ENCODE measurements around the gene FICD. TPM values are rescaled to one million over a fixed set of nuclear protein-coding genes. Genes with fewer than 3 reads are reported as not detected.

Gene FICD
- total and polyA plus RNA-seq, 12 donors: 2.7 to 77.5 (median 13.0) TPM

DNA sequence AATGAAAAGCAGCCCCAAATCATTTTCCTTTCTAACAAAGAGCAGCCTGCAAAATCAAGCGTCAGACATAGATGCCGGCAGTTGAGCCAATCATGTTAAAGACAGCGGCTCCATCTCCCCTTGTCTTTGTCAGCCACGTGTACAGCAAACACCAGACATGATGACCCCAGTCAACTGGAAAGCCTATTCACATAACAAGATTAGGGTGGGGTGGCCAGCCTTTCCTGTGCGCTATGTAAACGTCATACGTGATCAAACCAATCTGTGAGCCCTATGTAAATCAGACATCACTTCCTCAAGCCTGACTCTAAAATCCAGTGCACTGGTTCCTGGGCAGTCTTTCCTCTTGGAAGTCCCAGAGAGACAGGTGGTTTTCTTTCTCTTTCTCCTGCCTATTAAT, 9.9 kb upstream of the FICD start:
- WGBS, 4 donors: 63 to 72% (median 68%) methylated on average over 7 of the region's 7 CpGs
- no peak for DNase-seq
- no peaks in the 10 kb centered on the region for H3K4me1 ChIP-seq (replicated peaks in 1 of 2)
- TF ChIP-seq, protein P1, sequence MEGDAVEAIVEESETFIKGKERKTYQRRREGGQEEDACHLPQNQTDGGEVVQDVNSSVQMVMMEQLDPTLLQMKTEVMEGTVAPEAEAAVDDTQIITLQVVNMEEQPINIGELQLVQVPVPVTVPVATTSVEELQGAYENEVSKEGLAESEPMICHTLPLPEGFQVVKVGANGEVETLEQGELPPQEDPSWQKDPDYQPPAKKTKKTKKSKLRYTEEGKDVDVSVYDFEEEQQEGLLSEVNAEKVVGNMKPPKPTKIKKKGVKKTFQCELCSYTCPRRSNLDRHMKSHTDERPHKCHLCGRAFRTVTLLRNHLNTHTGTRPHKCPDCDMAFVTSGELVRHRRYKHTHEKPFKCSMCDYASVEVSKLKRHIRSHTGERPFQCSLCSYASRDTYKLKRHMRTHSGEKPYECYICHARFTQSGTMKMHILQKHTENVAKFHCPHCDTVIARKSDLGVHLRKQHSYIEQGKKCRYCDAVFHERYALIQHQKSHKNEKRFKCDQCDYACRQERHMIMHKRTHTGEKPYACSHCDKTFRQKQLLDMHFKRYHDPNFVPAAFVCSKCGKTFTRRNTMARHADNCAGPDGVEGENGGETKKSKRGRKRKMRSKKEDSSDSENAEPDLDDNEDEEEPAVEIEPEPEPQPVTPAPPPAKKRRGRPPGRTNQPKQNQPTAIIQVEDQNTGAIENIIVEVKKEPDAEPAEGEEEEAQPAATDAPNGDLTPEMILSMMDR (IDR thresholded peaks at IDR 0.05): no peak
- TF ChIP-seq POLR2A (IDR thresholded peaks at IDR 0.05): no peak
- H3K27me3 ChIP-seq: no peaks in the 10 kb centered on the region
- no peak overlapping the region for H3K27ac ChIP-seq
- peaks cover 0 to 4% (median 0%) of the 10 kb centered on the region in 3 donors for H3K9me3 ChIP-seq (replicated peaks in 1 of 3)
- H3K4me3 ChIP-seq: no peak overlapping the region
- intact Hi-C loops (cut with DNase I): loop anchor here in 1 of 2 donors (10.0 kb wide), 1 partner anchor 830 kb away; no protein-coding TSS in a partner anchor
- H3K36me3 ChIP-seq (replicated peaks in 1 of 2): no peaks in the 10 kb centered on the region

- H3K27me3 ChIP-seq: no peaks in the 10 kb centered on the region
These were observed 7.0 kb upstream of the FICD start for GRCh38 chr12:108507971-108508642.

DNA sequence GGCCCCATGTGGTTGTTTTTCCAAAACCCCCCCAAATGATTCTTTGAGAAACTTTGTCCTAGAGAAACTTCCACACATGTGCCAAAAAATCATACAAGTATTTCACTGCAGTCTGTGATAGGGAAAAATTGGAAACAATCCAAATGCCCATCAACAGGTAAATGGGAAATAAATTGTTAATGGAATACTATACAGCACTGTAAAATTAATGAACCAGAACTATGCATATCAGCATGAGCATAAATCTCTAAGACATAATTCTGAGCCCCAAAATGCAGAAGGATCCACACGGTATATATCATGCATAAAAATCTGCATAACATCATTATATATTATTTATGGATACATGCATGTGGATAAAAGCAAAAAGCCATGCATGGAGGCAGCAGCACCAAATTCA, 5.3 kb upstream of the FICD start:
- no peak for TF ChIP-seq POLR2A (IDR thresholded peaks at IDR 0.05)
- TF ChIP-seq, protein P1 (IDR thresholded peaks at IDR 0.05): no peak
- no peaks in the 10 kb centered on the region for H3K9me3 ChIP-seq (replicated peaks in 1 of 3)
- no peaks in the 10 kb centered on the region for H3K27me3 ChIP-seq
- whole genome bisulfite sequencing, 4 donors: 74 to 89% (median 82%) methylated on average over 1 of the region's 1 CpG
- no peak overlapping the region for H3K4me3 ChIP-seq
- no peaks in the 10 kb centered on the region for H3K36me3 ChIP-seq (replicated peaks in 1 of 2)
- intact Hi-C loops (cut with DNase I): loop anchor here in 1 of 2 donors (10.0 kb wide), 2 partner anchors 105 to 835 kb away; no protein-coding TSS in a partner anchor
- no peak for DNase-seq
- H3K27ac ChIP-seq: no peak overlapping the region
- H3K4me1 ChIP-seq (replicated peaks in 1 of 2): peaks cover 16 to 17% of the 10 kb centered on the region in 2 donors

More at GRCh38 chr12:108507971-108508642, 7.0 kb upstream of the FICD start:
- H3K9me3 ChIP-seq (replicated peaks in 1 of 3): peaks cover 0 to 1% (median 0%) of the 10 kb centered on the region in 3 donors
- H3K27ac ChIP-seq: no peak overlapping the region
- H3K4me3 ChIP-seq: no peak overlapping the region
- no peaks in the 10 kb centered on the region for H3K36me3 ChIP-seq (replicated peaks in 1 of 2)
- WGBS, 4 donors: 46 to 64% (median 56%) methylated on average over 2 to 3 of the region's 3 CpGs
- no peak for DNase-seq
- peaks cover 12 to 15% of the 10 kb centered on the region in 2 donors for H3K4me1 ChIP-seq (replicated peaks in 1 of 2)
- intact Hi-C loops (cut with DNase I): loop anchor here in 1 of 2 donors (10.0 kb wide), 1 partner anchor 833 kb away; no protein-coding TSS in a partner anchor
- TF ChIP-seq, protein P1 (IDR thresholded peaks at IDR 0.05): no peak

DNA sequence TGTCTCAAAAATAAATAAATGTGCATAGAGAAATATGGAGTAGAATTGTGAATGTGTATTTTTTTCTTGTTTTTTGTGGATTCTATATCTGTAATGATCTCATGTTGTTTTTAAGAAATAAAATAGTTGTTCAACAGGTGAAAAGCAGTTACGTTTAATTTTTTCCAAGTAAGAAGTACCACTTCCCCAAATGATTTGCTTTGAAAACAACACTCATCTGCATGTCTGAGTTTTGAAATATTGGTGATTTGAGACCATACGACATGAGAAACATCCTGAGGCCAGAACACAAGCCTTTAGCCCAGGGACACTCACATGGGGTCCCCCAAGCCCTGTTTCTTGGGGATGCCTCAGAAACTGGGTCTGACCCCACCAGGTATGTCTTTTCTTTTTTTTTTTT, 4.2 kb upstream of the FICD start:
- H3K9me3 ChIP-seq (replicated peaks in 1 of 3): no peaks in the 10 kb centered on the region
- no peaks in the 10 kb centered on the region for H3K36me3 ChIP-seq (replicated peaks in 1 of 2)
- no peak overlapping the region for H3K27ac ChIP-seq
- no peak overlapping the region for H3K4me3 ChIP-seq
- no peak for TF ChIP-seq POLR2A (IDR thresholded peaks at IDR 0.05)
- TF ChIP-seq, protein P1 (IDR thresholded peaks at IDR 0.05): no peak
- H3K4me1 ChIP-seq (replicated peaks in 1 of 2): peaks cover 20 to 22% of the 10 kb centered on the region in 2 donors
- WGBS, 4 donors: 48 to 60% (median 56%) methylated on average over 2 of the region's 2 CpGs
- no peaks in the 10 kb centered on the region for H3K27me3 ChIP-seq
- intact Hi-C loops (cut with DNase I): loop anchor here in 1 of 2 donors (10.0 kb wide), 1 partner anchor 104 kb away; no protein-coding TSS in a partner anchor
- no peak for DNase-seq
